Esophagus squamous epithelium (tissue), 5 donors: ENCODE data around the gene ESYT2. TPM values are rescaled to one million over a fixed set of nuclear protein-coding genes. Genes with fewer than 3 reads are reported as not detected.

ENCODE experiments used
- DNase-seq: peaks from one replicate; lab custom pipeline; 2025; lab: John Stamatoyannopoulos, UW
- H3K27ac ChIP-seq, 4 donors: fragments of 200-600 bp; sonication (generic); one replicate each; pipeline ENCODE4 v1.5.1; 2016 to 2019; ENCODE audit warnings: mild to moderate bottlenecking in 1 of 4
- H3K27me3 ChIP-seq, 4 donors: fragments of 200-600 bp; sonication (generic); 1 replicate in 3 of 4; 2 replicates in 1 of 4; pipeline versions ENCODE4 v1.5.1 to v1.6.0; 2017 to 2021; ENCODE audit warnings: antibody characterized with exemption in 1 of 4
- H3K36me3 ChIP-seq, 3 donors: fragments of 200-600 bp; sonication (generic); one replicate each; pipeline ENCODE4 v1.5.1; 2016 to 2019
- H3K4me1 ChIP-seq, 3 donors: fragments of 200-600 bp; sonication (generic); one replicate each; pipeline ENCODE4 v1.5.1; 2017 to 2019
- H3K4me3 ChIP-seq, 4 donors: fragments of 200-600 bp; sonication (generic); 1 replicate in 3 of 4; 2 replicates in 1 of 4; pipeline ENCODE4 v1.5.1; 2016 to 2019; ENCODE audit warnings: mild to moderate bottlenecking in 2 of 4, moderate library complexity in 1 of 4
- H3K9me3 ChIP-seq, 3 donors: fragments of 200-600 bp; sonication (generic); one replicate each; pipeline ENCODE4 v1.5.1; 2016 to 2019
- CTCF ChIP-seq, 6 experiments: fragments of 450-650 bp in 4 of 6; fragments of 200-600 bp in 2 of 6; sonication (generic) in 2 of 6; IDR thresholded peaks; one replicate each; pipeline ENCODE4 v1.5.1; 2016 to 2019; ENCODE audit warnings: antibody characterized with exemption in 6 of 6, mild to moderate bottlenecking in 4 of 6, moderate library complexity in 4 of 6
- POLR2A ChIP-seq, 4 donors: fragments of 450-650 bp; IDR thresholded peaks; one replicate each; pipeline ENCODE4 v1.6.1; 2017; ENCODE audit warnings: antibody characterized with exemption in 4 of 4, mild to moderate bottlenecking in 4 of 4, moderate library complexity in 3 of 4
- WGBS, 2 donors: methylation state at CpG; one replicate each; pipeline ENCODE4 v1.1.5; 2018; 5-methylcytosine and 5-hydroxymethylcytosine counted together
- intact Hi-C: fragments of 100-400 bp; cut with DNase I; formaldehyde crosslinking; loops from one replicate; pipeline ENCODE4 v1.15.0; 2022
- total RNA-seq, 4 donors: library from RNA; depleted of rRNA; stranded (reverse); fragments of >200 nt; gene quantifications; one replicate each; pipeline ENCODE4 v1.1.0, GENCODE V29; 2016
- donor health status: DM: yes; HTN: yes; CAD: no.

ESYT2 gene
- total RNA-seq, 4 donors from 2014 or later, result 52.1 to 94.2 (median 60.5) TPM

- H3K9me3 ChIP-seq, result no peaks in the 10 kb centered on the region
- no peaks in the 10 kb centered on the region for H3K4me1 ChIP-seq
- intact Hi-C loops, result no loop called here
- H3K27ac ChIP-seq, result no peak overlapping the region
- H3K36me3 ChIP-seq, result peaks cover 0 to 7% (median 0%) of the 10 kb centered on the region in 3 donors
- DNase-seq, result no peak
- TF ChIP-seq CTCF (IDR thresholded peaks at IDR 0.05), result no peak
- no peak for TF ChIP-seq POLR2A (IDR thresholded peaks at IDR 0.05)
- no peaks in the 10 kb centered on the region for H3K27me3 ChIP-seq
- H3K4me3 ChIP-seq, result no peak overlapping the region
- 80 to 90% methylated on average over 20 of the region's 21 CpGs for WGBS, 2 donors
Measured at GRCh38 chr7:158724658-158725505, 104.4 kb downstream of the ESYT2 start.

GRCh38 chr7:158723714-158724385, 105.5 kb downstream of the ESYT2 start:
- DNase-seq, result no peak
- H3K9me3 ChIP-seq, result no peaks in the 10 kb centered on the region
- no peaks in the 10 kb centered on the region for H3K36me3 ChIP-seq
- H3K4me3 ChIP-seq, result no peak overlapping the region
- no peaks in the 10 kb centered on the region for H3K27me3 ChIP-seq
- TF ChIP-seq POLR2A (IDR thresholded peaks at IDR 0.05) (no peak), CTCF (IDR thresholded peaks at IDR 0.05) (no peak)
- no peaks in the 10 kb centered on the region for H3K4me1 ChIP-seq
- intact Hi-C loops, result no loop called here
- 83 to 86% methylated on average over 5 to 11 of the region's 12 CpGs for whole genome bisulfite sequencing, 2 donors
- no peak overlapping the region for H3K27ac ChIP-seq

DNA sequence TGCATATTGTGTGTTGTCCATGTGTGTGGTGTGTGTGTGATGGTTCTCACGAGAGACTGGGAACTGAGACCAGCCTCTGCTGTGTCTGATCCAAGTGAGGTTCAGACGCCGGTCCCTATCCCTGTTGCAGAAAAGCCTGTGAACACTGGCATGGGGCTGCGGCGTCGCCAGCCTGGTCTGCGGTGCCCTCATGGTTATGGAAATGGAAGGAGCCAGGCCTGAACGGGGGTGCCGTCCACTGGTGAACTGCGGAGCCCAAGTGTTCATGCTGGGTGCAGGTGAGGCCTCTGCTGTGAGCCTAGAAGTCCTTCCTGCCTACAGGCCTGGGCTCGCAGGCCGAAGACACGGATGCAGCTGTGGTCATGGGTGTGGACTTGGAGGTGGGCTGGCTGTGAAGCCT, 106.0 kb downstream of the ESYT2 start:
- Histone ChIP-seq H3K9me3 (no peaks in the 10 kb centered on the region), H3K27me3 (no peaks in the 10 kb centered on the region), H3K4me1 (no peaks in the 10 kb centered on the region), H3K27ac (no peak overlapping the region), H3K36me3 (no peaks in the 10 kb centered on the region), H3K4me3 (no peak overlapping the region)
- TF ChIP-seq CTCF (IDR thresholded peaks at IDR 0.05) (no peak), POLR2A (IDR thresholded peaks at IDR 0.05) (no peak)
- no peak for DNase-seq
- intact Hi-C loops, result no loop called here
- WGBS, 2 donors, result 60 to 81% methylated on average over 1 to 3 of the region's 13 CpGs

DNA sequence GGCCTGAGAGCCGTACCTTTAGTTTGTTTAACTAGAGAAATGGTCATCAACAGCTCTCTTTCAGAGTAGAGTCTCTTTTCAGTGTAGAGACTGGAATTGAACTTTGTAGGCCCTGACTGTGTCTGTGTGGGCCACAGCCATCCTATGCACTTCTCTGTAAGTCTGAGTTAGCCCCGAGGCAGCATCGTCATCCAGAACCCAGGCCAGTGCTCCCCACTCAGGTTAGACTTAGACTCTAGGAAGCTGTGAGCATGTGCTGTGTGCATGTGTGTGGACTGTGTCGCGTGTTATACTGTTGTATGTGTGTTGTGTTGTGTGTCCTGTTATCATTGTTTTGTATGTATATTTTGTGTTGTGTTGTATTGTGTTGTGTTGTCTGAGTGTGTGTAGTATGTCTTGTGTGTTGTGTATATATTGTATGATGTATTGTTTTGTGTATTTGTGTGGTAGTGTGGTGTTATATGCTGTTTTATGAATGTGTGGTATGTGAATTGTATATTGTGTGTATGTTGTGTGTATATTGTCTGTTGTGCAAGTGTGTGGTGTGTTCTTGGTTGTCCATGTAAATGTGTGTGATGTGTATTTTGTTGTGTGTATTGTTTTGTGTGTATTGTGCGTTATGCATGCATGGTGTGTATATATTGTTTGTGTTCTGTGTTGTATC, 106.6 kb downstream of the ESYT2 start:
- 81 to 94% methylated on average over 4 to 6 of the region's 6 CpGs for WGBS, 2 donors
- Histone ChIP-seq H3K27me3 (no peaks in the 10 kb centered on the region), H3K4me1 (no peaks in the 10 kb centered on the region), H3K36me3 (no peaks in the 10 kb centered on the region), H3K27ac (no peak overlapping the region), H3K4me3 (no peak overlapping the region), H3K9me3 (no peaks in the 10 kb centered on the region)
- DNase-seq, result no peak
- intact Hi-C loops, result no loop called here
- TF ChIP-seq CTCF (IDR thresholded peaks at IDR 0.05), result no peak
- TF ChIP-seq POLR2A (IDR thresholded peaks at IDR 0.05), result no peak

DNA sequence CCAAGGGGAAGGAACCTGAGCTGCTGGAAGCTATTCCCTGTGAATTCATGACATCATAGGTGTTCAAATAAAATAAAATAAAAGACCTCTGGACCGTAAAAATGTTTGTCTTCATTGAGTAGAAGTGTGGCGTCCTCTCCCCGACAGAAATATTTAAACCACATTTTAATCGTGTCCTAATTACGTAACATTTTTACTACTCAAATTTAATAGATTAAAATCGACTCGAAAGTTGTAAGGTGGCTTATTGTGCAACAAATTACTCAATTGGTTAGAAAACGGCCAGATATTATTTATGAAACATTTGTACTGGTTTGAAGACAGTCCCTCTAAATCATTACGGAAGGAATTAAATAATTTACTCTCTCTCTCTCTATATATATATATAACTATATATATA, 109.2 kb downstream of the ESYT2 start:
- DNase-seq, result no peak
- Histone ChIP-seq H3K27ac (no peak overlapping the region), H3K27me3 (no peaks in the 10 kb centered on the region), H3K9me3 (no peaks in the 10 kb centered on the region), H3K4me3 (no peak overlapping the region), H3K4me1 (no peaks in the 10 kb centered on the region), H3K36me3 (no peaks in the 10 kb centered on the region)
- intact Hi-C loops, result no loop called here
- no peak for TF ChIP-seq POLR2A (IDR thresholded peaks at IDR 0.05)
- TF ChIP-seq CTCF (IDR thresholded peaks at IDR 0.05), result no peak
- 73 to 76% methylated on average over 9 of the region's 9 CpGs for WGBS, 2 donors
